ENCODE data around the gene WRNIP1.

Gene WRNIP1

GRCh38 chr6:2834262-2834661 lies 69.1 kb downstream of the WRNIP1 start:
- DNase-seq (ENCODE audit: low read depth, low spot score): no peak

Data from iPS DF 19.7 (cell line).